GM19395 (cell line): ENCODE measurements around the gene PRKCZ.
"Not testable (repeated sequence)": the region's sequence is repeated elsewhere in the genome, so short reads cannot be mapped to it uniquely, and the experiment has no call there.

Source experiments
- ATAC-seq: cut with Tn5 transposase; IDR thresholded peaks from one replicate; pipeline ENCODE4 v1.9.1; 2021; ENCODE audit warnings: mild to moderate bottlenecking, moderate library complexity; ENCODE audit not compliant: unreplicated experiment

Gene PRKCZ

GRCh38 chr1:2110738-2111673 is 60.8 kb downstream of the PRKCZ start:
- ATAC-seq: no peak

- no peak for ATAC-seq
Observed at GRCh38 chr1:2111674-2112035, 61.4 kb downstream of the PRKCZ start.

- ATAC-seq: no peak
Observed at GRCh38 chr1:2112280-2112701, 62.1 kb downstream of the PRKCZ start.

GRCh38 chr1:2113620-2114135 is 63.5 kb downstream of the PRKCZ start:
- no peak for ATAC-seq

- not testable (repeated sequence) for ATAC-seq
Observed at GRCh38 chr1:2114635-2115007, 64.4 kb downstream of the PRKCZ start.

- ATAC-seq: no peak
Observed at GRCh38 chr1:2115008-2115641, 64.9 kb downstream of the PRKCZ start.

GRCh38 chr1:2115702-2116341 is 65.6 kb downstream of the PRKCZ start:
- ATAC-seq: no peak

GRCh38 chr1:2119886-2120285 is 69.7 kb downstream of the PRKCZ start:
- ATAC-seq: no peak

- ATAC-seq: no peak
Observed at GRCh38 chr1:2121101-2121691, 71.0 kb downstream of the PRKCZ start.

- ATAC-seq: not testable (repeated sequence)
Observed at GRCh38 chr1:2121794-2122193, 71.6 kb downstream of the PRKCZ start.

- no peak for ATAC-seq
Observed at GRCh38 chr1:2124446-2125198, 74.4 kb downstream of the PRKCZ start.

GRCh38 chr1:2125350-2126211 is 75.4 kb downstream of the PRKCZ start:
- ATAC-seq: no peak

- no peak for ATAC-seq
Observed at GRCh38 chr1:2126331-2127186, 76.3 kb downstream of the PRKCZ start.

- no peak for ATAC-seq
Observed at GRCh38 chr1:2127187-2128145, 77.3 kb downstream of the PRKCZ start.

GRCh38 chr1:2128189-2128901 is 78.1 kb downstream of the PRKCZ start:
- no peak for ATAC-seq

- no peak for ATAC-seq
Observed at GRCh38 chr1:2129256-2129943, 79.2 kb downstream of the PRKCZ start.
